Measurements from ENCODE around the gene FMO5.

- TF ChIP-seq CTCF (IDR thresholded peaks at IDR 0.05; ENCODE audit: poor library complexity, severe bottlenecking), result peak; percentile 91
- no peak for TF ChIP-seq POLR2AphosphoS5 (IDR thresholded peaks at IDR 0.05)
- no peak for TF ChIP-seq TAF1 (IDR thresholded peaks at IDR 0.05; ENCODE audit: low read depth)
- TF ChIP-seq SMC3 (conservative IDR thresholded peaks at IDR 0.05; ENCODE audit: poor library complexity), result peak; percentile 96
- no peak for TF ChIP-seq REST (IDR thresholded peaks at IDR 0.05; ENCODE audit: borderline replicate concordance)
- no peak for TF ChIP-seq EZH2 (IDR thresholded peaks at IDR 0.05; ENCODE audit: borderline replicate concordance, insufficient read depth, low read length, poor library complexity, severe bottlenecking)
- no peak for TF ChIP-seq EP300 (conservative IDR thresholded peaks at IDR 0.05; ENCODE audit: poor library complexity, severe bottlenecking)
These were observed 48.5 kb upstream of the FMO5 start for GRCh38 chr1:147273409-147274336.
